ENCODE data around the gene CAVIN2.

Gene CAVIN2

GRCh38 chr2:191789796-191790195, 57.1 kb downstream of the CAVIN2 start:
- Histone ChIP-seq H3K9me3 (ENCODE audit: control insufficient read depth, insufficient read depth, low read depth, low read length) (no peaks in the 10 kb centered on the region), H3K27ac (ENCODE audit: extremely low read depth, low read depth, low read length) (no peak overlapping the region), H3K4me3 (ENCODE audit: low read depth, low read length) (no peak overlapping the region), H3K36me3 (ENCODE audit: control insufficient read depth in 2 of 2, insufficient read depth in 1 of 2, low read length in 2 of 2) (no peaks in the 10 kb centered on the region), H3K4me1 (ENCODE audit: control insufficient read depth, insufficient read depth, low read length) (no peaks in the 10 kb centered on the region)
- TF ChIP-seq ZNF16 (tag by site-specific recombination; IDR thresholded peaks at IDR 0.05; ENCODE audit: low read depth) (no peak), ZSCAN23 (tag by site-specific recombination; IDR thresholded peaks at IDR 0.05) (no peak), SCRT1 (tag by site-specific recombination; IDR thresholded peaks at IDR 0.05; ENCODE audit: borderline replicate concordance) (no peak), RBAK (tag by site-specific recombination; IDR thresholded peaks at IDR 0.05) (no peak), ZNF248 (tag by site-specific recombination; IDR thresholded peaks at IDR 0.05) (no peak), ZNF518A (tag by site-specific recombination; conservative IDR thresholded peaks at IDR 0.05; ENCODE audit: low read depth) (no peak), GLI2 (tag by site-specific recombination; IDR thresholded peaks at IDR 0.05; ENCODE audit: borderline replicate concordance, low read depth) (no peak), ZNF26 (tag by site-specific recombination; IDR thresholded peaks at IDR 0.05) (no peak), ZNF837 (tag by site-specific recombination; IDR thresholded peaks at IDR 0.05) (no peak), ZNF76 (tag by site-specific recombination; IDR thresholded peaks at IDR 0.05; ENCODE audit: borderline replicate concordance, low read depth) (no peak), GFI1B (tag by site-specific recombination; IDR thresholded peaks at IDR 0.05) (no peak), ZNF48 (tag by site-specific recombination; IDR thresholded peaks at IDR 0.05) (no peak), ZSCAN16 (tag by site-specific recombination; IDR thresholded peaks at IDR 0.05) (no peak)
- TF ChIP-seq, protein P1, sequence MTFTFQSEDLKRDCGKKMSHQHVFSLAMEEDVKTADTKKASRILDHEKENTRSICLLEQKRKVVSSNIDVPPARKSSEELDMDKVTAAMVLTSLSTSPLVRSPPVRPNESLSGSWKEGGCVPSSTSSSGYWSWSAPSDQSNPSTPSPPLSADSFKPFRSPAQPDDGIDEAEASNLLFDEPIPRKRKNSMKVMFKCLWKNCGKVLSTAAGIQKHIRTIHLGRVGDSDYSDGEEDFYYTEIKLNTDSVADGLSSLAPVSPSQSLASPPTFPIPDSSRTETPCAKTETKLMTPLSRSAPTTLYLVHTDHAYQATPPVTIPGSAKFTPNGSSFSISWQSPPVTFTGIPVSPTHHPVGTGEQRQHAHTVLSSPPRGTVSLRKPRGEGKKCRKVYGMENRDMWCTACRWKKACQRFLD (tag by site-specific recombination; IDR thresholded peaks at IDR 0.05) = no peak
- TF ChIP-seq, protein P2, sequence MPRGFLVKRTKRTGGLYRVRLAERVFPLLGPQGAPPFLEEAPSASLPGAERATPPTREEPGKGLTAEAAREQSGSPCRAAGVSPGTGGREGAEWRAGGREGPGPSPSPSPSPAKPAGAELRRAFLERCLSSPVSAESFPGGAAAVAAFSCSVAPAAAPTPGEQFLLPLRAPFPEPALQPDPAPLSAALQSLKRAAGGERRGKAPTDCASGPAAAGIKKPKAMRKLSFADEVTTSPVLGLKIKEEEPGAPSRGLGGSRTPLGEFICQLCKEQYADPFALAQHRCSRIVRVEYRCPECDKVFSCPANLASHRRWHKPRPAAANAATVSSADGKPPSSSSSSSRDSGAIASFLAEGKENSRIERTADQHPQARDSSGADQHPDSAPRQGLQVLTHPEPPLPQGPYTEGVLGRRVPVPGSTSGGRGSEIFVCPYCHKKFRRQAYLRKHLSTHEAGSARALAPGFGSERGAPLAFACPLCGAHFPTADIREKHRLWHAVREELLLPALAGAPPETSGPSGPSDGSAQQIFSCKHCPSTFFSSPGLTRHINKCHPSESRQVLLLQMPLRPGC (tag by site-specific recombination; IDR thresholded peaks at IDR 0.05) = no peak
- POLR2A ChIA-PET = no interaction called here
- CTCF ChIA-PET = no interaction called here

DNA sequence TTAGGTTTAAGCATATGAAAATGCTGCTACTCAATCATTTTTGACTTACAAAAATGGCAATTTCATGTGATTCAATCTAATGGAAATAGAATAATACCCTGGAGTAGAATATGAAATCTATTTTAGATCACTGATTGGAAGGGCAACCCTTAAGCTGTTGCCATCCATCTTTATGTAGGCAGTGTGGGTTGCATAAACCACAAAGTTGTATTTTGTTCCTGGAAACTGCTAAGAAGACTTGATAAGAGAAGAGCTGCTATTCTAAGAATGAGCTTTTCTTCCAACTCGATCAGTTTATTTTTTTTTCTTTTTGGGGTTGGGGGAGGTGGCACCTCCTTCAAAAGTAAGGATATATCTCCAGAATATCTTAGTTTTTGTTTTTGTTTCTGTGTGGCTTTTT, 60.2 kb downstream of the CAVIN2 start:
- CTCF ChIA-PET = interaction anchor here (0.8 kb wide), 1 partner anchor 28 kb away, joined by 4 read pairs; no protein-coding TSS in a partner anchor
- TF ChIP-seq EGR2 (tag by site-specific recombination; IDR thresholded peaks at IDR 0.05; ENCODE audit: low read depth) (no peak), ZNF544 (tag by site-specific recombination; IDR thresholded peaks at IDR 0.05) (no peak), ZNF600 (tag by site-specific recombination; IDR thresholded peaks at IDR 0.05) (no peak), ZBTB6 (tag by site-specific recombination; IDR thresholded peaks at IDR 0.05) (no peak), ZNF311 (tag by site-specific recombination; IDR thresholded peaks at IDR 0.05; ENCODE audit: borderline replicate concordance) (no peak), MEIS1 (CRISPR knock-in tag; IDR thresholded peaks at IDR 0.05; ENCODE audit: borderline replicate concordance) (no peak)
- TF ChIP-seq, protein P3, sequence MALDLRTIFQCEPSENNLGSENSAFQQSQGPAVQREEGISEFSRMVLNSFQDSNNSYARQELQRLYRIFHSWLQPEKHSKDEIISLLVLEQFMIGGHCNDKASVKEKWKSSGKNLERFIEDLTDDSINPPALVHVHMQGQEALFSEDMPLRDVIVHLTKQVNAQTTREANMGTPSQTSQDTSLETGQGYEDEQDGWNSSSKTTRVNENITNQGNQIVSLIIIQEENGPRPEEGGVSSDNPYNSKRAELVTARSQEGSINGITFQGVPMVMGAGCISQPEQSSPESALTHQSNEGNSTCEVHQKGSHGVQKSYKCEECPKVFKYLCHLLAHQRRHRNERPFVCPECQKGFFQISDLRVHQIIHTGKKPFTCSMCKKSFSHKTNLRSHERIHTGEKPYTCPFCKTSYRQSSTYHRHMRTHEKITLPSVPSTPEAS (tag by site-specific recombination; IDR thresholded peaks at IDR 0.05) = no peak

More for the DNA sequence above, 60.2 kb downstream of the CAVIN2 start:
- Histone ChIP-seq H3K36me3 (ENCODE audit: control insufficient read depth in 2 of 2, insufficient read depth in 1 of 2, low read length in 2 of 2) (no peaks in the 10 kb centered on the region), H3K9me3 (ENCODE audit: control insufficient read depth, insufficient read depth, low read depth, low read length) (no peaks in the 10 kb centered on the region), H3K4me1 (ENCODE audit: control insufficient read depth, insufficient read depth, low read length) (no peaks in the 10 kb centered on the region), H3K4me3 (ENCODE audit: low read depth, low read length) (no peak overlapping the region), H3K27ac (ENCODE audit: extremely low read depth, low read depth, low read length) (no peak overlapping the region)
- POLR2A ChIA-PET = interaction anchor here (1.2 kb wide), 1 partner anchor 109 kb away, joined by 3 read pairs; the partner anchor contains the start of gene NABP1

Measured in HEK293 (cell line).